HepG2 (cell line): ENCODE data around the gene NOTUM. TPM values are rescaled to one million over a fixed set of nuclear protein-coding genes. Genes with fewer than 3 reads are reported as not detected.

Experiments
- CEBPB ChIP-seq: IDR thresholded peaks from 2 replicates; pipeline ENCODE4 v1.6.1; 2011; ENCODE audit warnings: low read depth, low read length, improper control_type of control experiment, borderline replicate concordance
- KDM1A ChIP-seq: IDR thresholded peaks from 2 replicates; pipeline ENCODE4 v1.6.1; 2016; ENCODE audit warnings: missing compliant biosample characterization
- ZNF350 ChIP-seq: sonication (generic); formaldehyde crosslinking; IDR thresholded peaks from 2 replicates; pipeline ENCODE4 v1.4.0; 2020; ENCODE audit warnings: mild to moderate bottlenecking, low read depth, missing genetic modification reagents, borderline replicate concordance
- ZNF546 ChIP-seq: sonication (generic); formaldehyde crosslinking; conservative IDR thresholded peaks from 2 replicates; pipeline ENCODE4 v1.8.1; 2023; ENCODE audit warnings: mild to moderate bottlenecking, missing genetic modification reagents
- ZNF576 ChIP-seq: sonication (generic); formaldehyde crosslinking; IDR thresholded peaks from 2 replicates; pipeline ENCODE4 v1.4.0; 2020; ENCODE audit warnings: mild to moderate bottlenecking, missing genetic modification reagents
- ZNF776 ChIP-seq: sonication (generic); formaldehyde crosslinking; IDR thresholded peaks from 2 replicates; pipeline ENCODE4 v1.4.0; 2020; ENCODE audit warnings: mild to moderate bottlenecking, missing genetic modification reagents
- ZNF841 ChIP-seq: sonication (generic); formaldehyde crosslinking; IDR thresholded peaks from 2 replicates; pipeline ENCODE4 v1.8.1; 2023; ENCODE audit warnings: missing genetic modification reagents, borderline replicate concordance
- polyA plus RNA-seq, 8 experiments: library from polyadenylated mRNA; depleted of rRNA in 3 of 8; stranded (reverse) in 7 of 8; unstranded in 1 of 8; fragments of >200 nt; fragmentation: Illumina TruSeq in 4 of 8; extraction: Trizol in 4 of 8; gene quantifications; 2 replicates each; pipeline versions ENCODE4 v1.2.1 to v1.2.3, GENCODE V29; 2011 to 2016; ENCODE audit warnings: low read depth in 4 of 8, missing spikeins in 1 of 8, mixed read lengths in 1 of 8; ENCODE audit not compliant: insufficient read depth in 1 of 8
- total RNA-seq, 5 experiments: library from RNA; depleted of rRNA; stranded (reverse); fragments of >200 nt; fragmentation: Illumina TruSeq; extraction: Trizol; gene quantifications; 2 replicates each; pipeline ENCODE4 v1.2.3, GENCODE V29; 2016; ENCODE audit warnings: low read depth in 1 of 5
- TF ChIP-seq, protein P1 (sequence below): sonication (generic); formaldehyde crosslinking; IDR thresholded peaks from 2 replicates; pipeline ENCODE4 v1.4.0; 2020; ENCODE audit warnings: low read depth, missing genetic modification reagents
- TF ChIP-seq, protein P2 (sequence below): sonication (generic); formaldehyde crosslinking; IDR thresholded peaks from 2 replicates; pipeline ENCODE4 v1.9.0; 2021; ENCODE audit warnings: missing genetic modification reagents, mild to moderate bottlenecking, borderline replicate concordance
- TF ChIP-seq, protein P3 (sequence below): sonication (generic); formaldehyde crosslinking; IDR thresholded peaks from 2 replicates; pipeline ENCODE4 v1.5.1; 2020; ENCODE audit warnings: missing genetic modification reagents, mild to moderate bottlenecking, borderline replicate concordance
- TF ChIP-seq, protein P4 (sequence below): sonication (generic); formaldehyde crosslinking; IDR thresholded peaks from 2 replicates; pipeline ENCODE4 v1.5.0; 2020; ENCODE audit warnings: missing genetic modification reagents
- TF ChIP-seq, protein P5 (sequence below): sonication (generic); formaldehyde crosslinking; IDR thresholded peaks from 2 replicates; pipeline ENCODE4 v1.5.0; 2020; ENCODE audit warnings: mild to moderate bottlenecking, missing genetic modification reagents, borderline replicate concordance
- TF ChIP-seq, protein P6 (sequence below): sonication (generic); formaldehyde crosslinking; conservative IDR thresholded peaks from 2 replicates; pipeline ENCODE4 v1.8.0; 2022; ENCODE audit warnings: missing genetic modification reagents

NOTUM gene
- total and polyA plus RNA-seq, 2 of the 13 experiments (the other 11 are each of a cell fraction or from before 2014, with no cell fraction given), result 150 to 160 TPM

GRCh38 chr17:81927653-81928543, 33.1 kb downstream of the NOTUM start, which contains the start of gene MAFG (continued):
- TF ChIP-seq, protein P1, sequence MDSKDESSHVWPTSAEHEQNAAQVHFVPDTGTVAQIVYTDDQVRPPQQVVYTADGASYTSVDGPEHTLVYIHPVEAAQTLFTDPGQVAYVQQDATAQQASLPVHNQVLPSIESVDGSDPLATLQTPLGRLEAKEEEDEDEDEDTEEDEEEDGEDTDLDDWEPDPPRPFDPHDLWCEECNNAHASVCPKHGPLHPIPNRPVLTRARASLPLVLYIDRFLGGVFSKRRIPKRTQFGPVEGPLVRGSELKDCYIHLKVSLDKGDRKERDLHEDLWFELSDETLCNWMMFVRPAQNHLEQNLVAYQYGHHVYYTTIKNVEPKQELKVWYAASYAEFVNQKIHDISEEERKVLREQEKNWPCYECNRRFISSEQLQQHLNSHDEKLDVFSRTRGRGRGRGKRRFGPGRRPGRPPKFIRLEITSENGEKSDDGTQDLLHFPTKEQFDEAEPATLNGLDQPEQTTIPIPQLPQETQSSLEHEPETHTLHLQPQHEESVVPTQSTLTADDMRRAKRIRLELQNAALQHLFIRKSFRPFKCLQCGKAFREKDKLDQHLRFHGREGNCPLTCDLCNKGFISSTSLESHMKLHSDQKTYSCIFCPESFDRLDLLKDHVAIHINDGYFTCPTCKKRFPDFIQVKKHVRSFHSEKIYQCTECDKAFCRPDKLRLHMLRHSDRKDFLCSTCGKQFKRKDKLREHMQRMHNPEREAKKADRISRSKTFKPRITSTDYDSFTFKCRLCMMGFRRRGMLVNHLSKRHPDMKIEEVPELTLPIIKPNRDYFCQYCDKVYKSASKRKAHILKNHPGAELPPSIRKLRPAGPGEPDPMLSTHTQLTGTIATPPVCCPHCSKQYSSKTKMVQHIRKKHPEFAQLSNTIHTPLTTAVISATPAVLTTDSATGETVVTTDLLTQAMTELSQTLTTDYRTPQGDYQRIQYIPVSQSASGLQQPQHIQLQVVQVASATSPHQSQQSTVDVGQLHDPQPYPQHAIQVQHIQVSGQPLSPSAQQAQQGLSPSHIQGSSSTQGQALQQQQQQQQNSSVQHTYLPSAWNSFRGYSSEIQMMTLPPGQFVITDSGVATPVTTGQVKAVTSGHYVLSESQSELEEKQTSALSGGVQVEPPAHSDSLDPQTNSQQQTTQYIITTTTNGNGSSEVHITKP, result no peak
- TF ChIP-seq, protein P2, sequence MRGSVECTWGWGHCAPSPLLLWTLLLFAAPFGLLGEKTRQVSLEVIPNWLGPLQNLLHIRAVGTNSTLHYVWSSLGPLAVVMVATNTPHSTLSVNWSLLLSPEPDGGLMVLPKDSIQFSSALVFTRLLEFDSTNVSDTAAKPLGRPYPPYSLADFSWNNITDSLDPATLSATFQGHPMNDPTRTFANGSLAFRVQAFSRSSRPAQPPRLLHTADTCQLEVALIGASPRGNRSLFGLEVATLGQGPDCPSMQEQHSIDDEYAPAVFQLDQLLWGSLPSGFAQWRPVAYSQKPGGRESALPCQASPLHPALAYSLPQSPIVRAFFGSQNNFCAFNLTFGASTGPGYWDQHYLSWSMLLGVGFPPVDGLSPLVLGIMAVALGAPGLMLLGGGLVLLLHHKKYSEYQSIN (CRISPR knock-in tag), result no peak
- TF ChIP-seq, protein P3, sequence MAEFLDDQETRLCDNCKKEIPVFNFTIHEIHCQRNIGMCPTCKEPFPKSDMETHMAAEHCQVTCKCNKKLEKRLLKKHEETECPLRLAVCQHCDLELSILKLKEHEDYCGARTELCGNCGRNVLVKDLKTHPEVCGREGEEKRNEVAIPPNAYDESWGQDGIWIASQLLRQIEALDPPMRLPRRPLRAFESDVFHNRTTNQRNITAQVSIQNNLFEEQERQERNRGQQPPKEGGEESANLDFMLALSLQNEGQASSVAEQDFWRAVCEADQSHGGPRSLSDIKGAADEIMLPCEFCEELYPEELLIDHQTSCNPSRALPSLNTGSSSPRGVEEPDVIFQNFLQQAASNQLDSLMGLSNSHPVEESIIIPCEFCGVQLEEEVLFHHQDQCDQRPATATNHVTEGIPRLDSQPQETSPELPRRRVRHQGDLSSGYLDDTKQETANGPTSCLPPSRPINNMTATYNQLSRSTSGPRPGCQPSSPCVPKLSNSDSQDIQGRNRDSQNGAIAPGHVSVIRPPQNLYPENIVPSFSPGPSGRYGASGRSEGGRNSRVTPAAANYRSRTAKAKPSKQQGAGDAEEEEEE (CRISPR knock-in tag), result no peak
- TF ChIP-seq KDM1A (CRISPR knock-in tag), result no peak
- peak; percentile 74 for TF ChIP-seq ZNF546 (CRISPR knock-in tag)
- TF ChIP-seq, protein P4, sequence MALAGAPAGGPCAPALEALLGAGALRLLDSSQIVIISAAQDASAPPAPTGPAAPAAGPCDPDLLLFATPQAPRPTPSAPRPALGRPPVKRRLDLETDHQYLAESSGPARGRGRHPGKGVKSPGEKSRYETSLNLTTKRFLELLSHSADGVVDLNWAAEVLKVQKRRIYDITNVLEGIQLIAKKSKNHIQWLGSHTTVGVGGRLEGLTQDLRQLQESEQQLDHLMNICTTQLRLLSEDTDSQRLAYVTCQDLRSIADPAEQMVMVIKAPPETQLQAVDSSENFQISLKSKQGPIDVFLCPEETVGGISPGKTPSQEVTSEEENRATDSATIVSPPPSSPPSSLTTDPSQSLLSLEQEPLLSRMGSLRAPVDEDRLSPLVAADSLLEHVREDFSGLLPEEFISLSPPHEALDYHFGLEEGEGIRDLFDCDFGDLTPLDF (CRISPR knock-in tag), result peak; percentile 66
- no peak for TF ChIP-seq ZNF350 (CRISPR knock-in tag)
- TF ChIP-seq, protein P5, sequence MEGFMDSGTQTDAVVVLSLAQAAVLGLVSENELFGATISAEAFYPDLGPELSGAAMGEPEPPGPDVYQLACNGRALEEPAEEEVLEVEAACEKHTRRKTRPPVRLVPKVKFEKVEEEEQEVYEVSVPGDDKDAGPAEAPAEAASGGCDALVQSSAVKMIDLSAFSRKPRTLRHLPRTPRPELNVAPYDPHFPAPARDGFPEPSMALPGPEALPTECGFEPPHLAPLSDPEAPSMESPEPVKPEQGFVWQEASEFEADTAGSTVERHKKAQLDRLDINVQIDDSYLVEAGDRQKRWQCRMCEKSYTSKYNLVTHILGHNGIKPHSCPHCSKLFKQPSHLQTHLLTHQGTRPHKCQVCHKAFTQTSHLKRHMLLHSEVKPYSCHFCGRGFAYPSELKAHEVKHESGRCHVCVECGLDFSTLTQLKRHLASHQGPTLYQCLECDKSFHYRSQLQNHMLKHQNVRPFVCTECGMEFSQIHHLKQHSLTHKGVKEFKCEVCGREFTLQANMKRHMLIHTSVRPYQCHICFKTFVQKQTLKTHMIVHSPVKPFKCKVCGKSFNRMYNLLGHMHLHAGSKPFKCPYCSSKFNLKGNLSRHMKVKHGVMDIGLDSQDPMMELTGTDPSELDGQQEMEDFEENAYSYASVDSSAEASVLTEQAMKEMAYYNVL (CRISPR knock-in tag), result peak; percentile 67; the same call in 1 of the 2 replicates
- TF ChIP-seq ZNF576 (CRISPR knock-in tag), result 0 out of 2 replicates have a peak, but pooled peaks have one; percentile 10
- TF ChIP-seq ZNF776 (CRISPR knock-in tag), result peak; percentile 93
- no peak for TF ChIP-seq ZNF841
- TF ChIP-seq, protein P6, sequence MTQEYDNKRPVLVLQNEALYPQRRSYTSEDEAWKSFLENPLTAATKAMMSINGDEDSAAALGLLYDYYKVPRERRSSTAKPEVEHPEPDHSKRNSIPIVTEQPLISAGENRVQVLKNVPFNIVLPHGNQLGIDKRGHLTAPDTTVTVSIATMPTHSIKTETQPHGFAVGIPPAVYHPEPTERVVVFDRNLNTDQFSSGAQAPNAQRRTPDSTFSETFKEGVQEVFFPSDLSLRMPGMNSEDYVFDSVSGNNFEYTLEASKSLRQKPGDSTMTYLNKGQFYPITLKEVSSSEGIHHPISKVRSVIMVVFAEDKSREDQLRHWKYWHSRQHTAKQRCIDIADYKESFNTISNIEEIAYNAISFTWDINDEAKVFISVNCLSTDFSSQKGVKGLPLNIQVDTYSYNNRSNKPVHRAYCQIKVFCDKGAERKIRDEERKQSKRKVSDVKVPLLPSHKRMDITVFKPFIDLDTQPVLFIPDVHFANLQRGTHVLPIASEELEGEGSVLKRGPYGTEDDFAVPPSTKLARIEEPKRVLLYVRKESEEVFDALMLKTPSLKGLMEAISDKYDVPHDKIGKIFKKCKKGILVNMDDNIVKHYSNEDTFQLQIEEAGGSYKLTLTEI (CRISPR knock-in tag), result no peak
- TF ChIP-seq CEBPB, result peak; percentile 20; the same call in 1 of the 2 replicates
